Mucosa of descending colon (tissue), 3 donors: Measurements from ENCODE around the gene PRR18. TPM values are rescaled to one million over a fixed set of nuclear protein-coding genes. Genes with fewer than 3 reads are reported as not detected.

ENCODE experiments used
- ATAC-seq: fragments of 200-7000 bp; cut with Tn5 transposase; one replicate; pipeline ENCODE4 v1.9.1; 2020; ENCODE audit warnings: mild to moderate bottlenecking, moderate library complexity
- DNase-seq, 3 donors: peaks; one replicate each; pipeline ENCODE4 v3.0.0-alpha.2; 2020
- H3K36me3 ChIP-seq: fragments of 200-600 bp; one replicate; pipeline ENCODE4 v1.8.0; 2021; ENCODE audit warnings: low read depth, mild to moderate bottlenecking
- H3K4me1 ChIP-seq: fragments of 200-600 bp; one replicate; pipeline ENCODE4 v1.8.0; 2021; ENCODE audit warnings: low read depth, mild to moderate bottlenecking
- H3K4me3 ChIP-seq: fragments of 200-600 bp; one replicate; pipeline ENCODE4 v1.8.0; 2021; ENCODE audit warnings: mild to moderate bottlenecking
- H3K9me3 ChIP-seq: fragments of 200-600 bp; one replicate; pipeline ENCODE4 v1.8.0; 2021; ENCODE audit warnings: mild to moderate bottlenecking
- CTCF ChIP-seq: fragments of 200-600 bp; IDR thresholded peaks from one replicate; pipeline ENCODE4 v1.8.0; 2022; ENCODE audit warnings: antibody characterized with exemption, mild to moderate bottlenecking
- intact Hi-C, 2 donors: fragments of 100-400 bp; cut with DNase I in 1 of 2; cut with micrococcal nuclease in 1 of 2; formaldehyde crosslinking; loops; one replicate each; pipeline versions ENCODE4 v1.11.0 to v1.11.1; 2022; cut with DNase I, micrococcal nuclease
- total RNA-seq, 3 donors: library from RNA; stranded (reverse); fragmentation: NEBNext Ultra II Directional in 2 of 3; extraction: Animal tissue kit (Norgen Biotek cat#: 25700) in 2 of 3; gene quantifications; one replicate each; pipeline versions ENCODE4 v1.2.1 to v1.2.4, GENCODE V29; 2021 to 2023
- donor health status: DM: no; HTN: no; CAD: no; lungs with moderate emphysema.
- donor health status: DM: no; HTN: no; CAD: no.
- donor health status: DM: no; HTN: yes; CAD: no.

Gene PRR18
- total RNA-seq, 3 donors from 2014 or later: 0.13 TPM; not detected in 2

GRCh38 chr6:166297606-166298005 lies 10.6 kb downstream of the PRR18 start:
- no peaks in the 10 kb centered on the region for H3K36me3 ChIP-seq
- DNase-seq (no peak), ATAC-seq (no peak)
- no peaks in the 10 kb centered on the region for H3K9me3 ChIP-seq
- no peaks in the 10 kb centered on the region for H3K4me1 ChIP-seq
- intact Hi-C loops: no loop called here
- no peak for TF ChIP-seq CTCF
- no peak overlapping the region for H3K4me3 ChIP-seq

GRCh38 chr6:166296035-166296883 lies 11.9 kb downstream of the PRR18 start:
- DNase-seq (no peak), ATAC-seq (no peak)
- H3K9me3 ChIP-seq: no peaks in the 10 kb centered on the region
- H3K4me3 ChIP-seq: no peak overlapping the region
- H3K36me3 ChIP-seq: no peaks in the 10 kb centered on the region
- no peak for TF ChIP-seq CTCF
- no peaks in the 10 kb centered on the region for H3K4me1 ChIP-seq
- intact Hi-C loops: no loop called here

GRCh38 chr6:166293731-166294584 lies 14.2 kb downstream of the PRR18 start:
- no peaks in the 10 kb centered on the region for H3K4me1 ChIP-seq
- DNase-seq (no peak), ATAC-seq (no peak)
- H3K9me3 ChIP-seq: no peaks in the 10 kb centered on the region
- no peak overlapping the region for H3K4me3 ChIP-seq
- H3K36me3 ChIP-seq: no peaks in the 10 kb centered on the region
- no peak for TF ChIP-seq CTCF
- intact Hi-C loops: no loop called here

- ATAC-seq: no peak
- no peak for TF ChIP-seq CTCF
Measured at GRCh38 chr6:166289207-166290060, 18.8 kb downstream of the PRR18 start.

GRCh38 chr6:166286839-166287271 lies 21.3 kb downstream of the PRR18 start:
- intact Hi-C loops: no loop called here
- Histone ChIP-seq H3K36me3 (no peaks in the 10 kb centered on the region), H3K4me1 (no peaks in the 10 kb centered on the region), H3K4me3 (no peak overlapping the region), H3K9me3 (no peaks in the 10 kb centered on the region)
- TF ChIP-seq CTCF: no peak
- ATAC-seq (peak; percentile 60), DNase-seq (no peak)

More at GRCh38 chr6:166289207-166290060, 18.8 kb downstream of the PRR18 start:
- H3K4me3 ChIP-seq: no peak overlapping the region
- no peaks in the 10 kb centered on the region for H3K9me3 ChIP-seq
- H3K36me3 ChIP-seq: no peaks in the 10 kb centered on the region
- intact Hi-C loops: no loop called here
- DNase-seq: no peak
- no peaks in the 10 kb centered on the region for H3K4me1 ChIP-seq
